MM.1S (cell line): ENCODE results near the gene SLC4A1AP.

Source experiments
- EZH2 ChIP-seq: fragments of 300-600 bp; sonication (generic); optimal IDR thresholded peaks from 2 replicates; pipeline ENCODE3; 2017; ENCODE audit warnings: low read depth, mild to moderate bottlenecking, antibody characterized with exemption, low read length, mixed read lengths
- TF ChIP-seq, protein P1 (sequence below): fragments of 300-600 bp; sonication (generic); IDR thresholded peaks from 2 replicates; pipeline ENCODE4 v1.5.1; 2016; ENCODE audit warnings: antibody characterized with exemption, low read length, mixed read lengths

DNA sequence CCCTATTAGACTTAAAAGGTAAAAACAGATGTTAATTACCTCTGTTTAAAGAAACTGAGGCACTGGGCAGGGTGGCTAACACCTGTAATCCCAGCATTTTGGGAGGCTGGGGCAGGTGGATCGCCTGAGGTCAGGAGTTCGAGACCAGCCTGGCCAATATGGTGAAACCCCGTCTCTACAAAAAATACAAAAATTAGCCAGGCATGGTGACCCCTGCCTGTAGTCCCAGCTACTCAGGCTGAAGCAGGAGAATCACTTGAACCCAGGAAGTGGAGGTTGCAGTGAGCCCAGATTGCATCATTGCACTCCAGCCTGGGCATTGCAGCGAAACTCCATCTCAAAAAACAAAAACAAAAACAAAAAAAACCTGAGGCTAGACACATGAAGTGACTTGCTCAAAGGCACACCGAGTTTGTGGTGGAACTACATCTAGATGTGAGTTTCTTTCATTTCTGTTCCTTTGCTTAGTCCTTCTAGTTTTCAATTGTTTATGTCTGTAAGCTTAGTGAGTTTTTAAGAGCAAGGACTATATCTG lies 40.7 kb downstream of the SLC4A1AP start:
- TF ChIP-seq EZH2: no peak
- TF ChIP-seq, protein P1, sequence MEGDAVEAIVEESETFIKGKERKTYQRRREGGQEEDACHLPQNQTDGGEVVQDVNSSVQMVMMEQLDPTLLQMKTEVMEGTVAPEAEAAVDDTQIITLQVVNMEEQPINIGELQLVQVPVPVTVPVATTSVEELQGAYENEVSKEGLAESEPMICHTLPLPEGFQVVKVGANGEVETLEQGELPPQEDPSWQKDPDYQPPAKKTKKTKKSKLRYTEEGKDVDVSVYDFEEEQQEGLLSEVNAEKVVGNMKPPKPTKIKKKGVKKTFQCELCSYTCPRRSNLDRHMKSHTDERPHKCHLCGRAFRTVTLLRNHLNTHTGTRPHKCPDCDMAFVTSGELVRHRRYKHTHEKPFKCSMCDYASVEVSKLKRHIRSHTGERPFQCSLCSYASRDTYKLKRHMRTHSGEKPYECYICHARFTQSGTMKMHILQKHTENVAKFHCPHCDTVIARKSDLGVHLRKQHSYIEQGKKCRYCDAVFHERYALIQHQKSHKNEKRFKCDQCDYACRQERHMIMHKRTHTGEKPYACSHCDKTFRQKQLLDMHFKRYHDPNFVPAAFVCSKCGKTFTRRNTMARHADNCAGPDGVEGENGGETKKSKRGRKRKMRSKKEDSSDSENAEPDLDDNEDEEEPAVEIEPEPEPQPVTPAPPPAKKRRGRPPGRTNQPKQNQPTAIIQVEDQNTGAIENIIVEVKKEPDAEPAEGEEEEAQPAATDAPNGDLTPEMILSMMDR: no peak
